ENCODE measurements around the gene TRHDE.

DNA sequence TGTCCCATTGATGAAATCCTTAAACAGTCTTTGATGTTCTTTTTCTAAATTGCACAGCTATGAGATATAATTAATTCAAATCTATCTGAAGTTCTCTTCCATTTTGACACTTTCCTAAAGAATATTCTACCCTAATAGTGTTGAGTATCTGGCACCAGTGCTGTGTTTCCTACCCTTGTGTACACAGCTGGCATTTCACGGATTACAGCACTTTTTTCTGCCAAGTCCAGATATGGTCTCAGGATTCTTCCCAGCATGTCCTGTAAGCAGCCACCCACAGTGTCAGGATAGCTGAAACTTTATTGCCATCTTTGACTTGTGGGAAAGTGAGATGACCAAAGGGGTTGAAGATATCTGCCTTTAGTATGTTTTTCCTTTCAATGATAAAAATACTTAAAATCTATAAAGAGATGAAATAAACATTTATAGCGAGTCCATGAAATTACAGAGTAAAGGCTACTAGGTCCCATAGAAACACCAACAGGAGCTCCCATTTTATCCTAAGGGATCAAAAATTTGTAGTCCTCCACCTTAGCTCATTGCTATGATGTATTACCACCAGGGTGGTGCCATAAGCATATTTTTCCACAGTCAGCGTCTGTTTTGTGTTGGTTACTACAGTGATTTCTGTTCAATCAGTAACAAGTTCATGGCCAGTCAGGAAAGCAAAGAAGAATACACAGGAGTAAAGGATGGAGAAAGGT, 96.7 kb downstream of the TRHDE start:
- TF ChIP-seq, protein P1, sequence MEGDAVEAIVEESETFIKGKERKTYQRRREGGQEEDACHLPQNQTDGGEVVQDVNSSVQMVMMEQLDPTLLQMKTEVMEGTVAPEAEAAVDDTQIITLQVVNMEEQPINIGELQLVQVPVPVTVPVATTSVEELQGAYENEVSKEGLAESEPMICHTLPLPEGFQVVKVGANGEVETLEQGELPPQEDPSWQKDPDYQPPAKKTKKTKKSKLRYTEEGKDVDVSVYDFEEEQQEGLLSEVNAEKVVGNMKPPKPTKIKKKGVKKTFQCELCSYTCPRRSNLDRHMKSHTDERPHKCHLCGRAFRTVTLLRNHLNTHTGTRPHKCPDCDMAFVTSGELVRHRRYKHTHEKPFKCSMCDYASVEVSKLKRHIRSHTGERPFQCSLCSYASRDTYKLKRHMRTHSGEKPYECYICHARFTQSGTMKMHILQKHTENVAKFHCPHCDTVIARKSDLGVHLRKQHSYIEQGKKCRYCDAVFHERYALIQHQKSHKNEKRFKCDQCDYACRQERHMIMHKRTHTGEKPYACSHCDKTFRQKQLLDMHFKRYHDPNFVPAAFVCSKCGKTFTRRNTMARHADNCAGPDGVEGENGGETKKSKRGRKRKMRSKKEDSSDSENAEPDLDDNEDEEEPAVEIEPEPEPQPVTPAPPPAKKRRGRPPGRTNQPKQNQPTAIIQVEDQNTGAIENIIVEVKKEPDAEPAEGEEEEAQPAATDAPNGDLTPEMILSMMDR (IDR thresholded peaks at IDR 0.05): no peak
- no peak for TF ChIP-seq POLR2A (IDR thresholded peaks at IDR 0.05)
